Activated T-helper 17 cell treated with anti-CD3 and anti-CD28 coated beads, Interleukin-2, amount 50 U/mL, for 72 hours (primary cell): ENCODE results near the gene RBM34. TPM values are rescaled to one million over a fixed set of nuclear protein-coding genes. Genes with fewer than 3 reads are reported as not detected.
"Not testable (repeated sequence)": the region's sequence is repeated elsewhere in the genome, so short reads cannot be mapped to it uniquely, and the experiment has no call there.

Experiments
- ATAC-seq: fragments of 150-1000 bp; cut with Tn5 transposase; replicated peaks from 2 replicates; pipeline ENCODE4 v1.10.0; 2021; ENCODE audit warnings: mild to moderate bottlenecking, moderate library complexity
- H3K27ac Mint-ChIP-seq: one replicate; pipeline ENCODE4 v1.8.0; 2022; ENCODE audit warnings: mixed read lengths
- H3K27me3 Mint-ChIP-seq: one replicate; pipeline ENCODE4 v1.8.0; 2022; ENCODE audit warnings: mixed read lengths
- H3K36me3 Mint-ChIP-seq: one replicate; pipeline ENCODE4 v1.8.0; 2022; ENCODE audit warnings: low read depth, mild to moderate bottlenecking, mixed read lengths
- H3K4me1 Mint-ChIP-seq: one replicate; pipeline ENCODE4 v1.8.0; 2022; ENCODE audit warnings: mixed read lengths
- H3K4me3 Mint-ChIP-seq: one replicate; pipeline ENCODE4 v1.8.0; 2022; ENCODE audit warnings: mild to moderate bottlenecking, mixed read lengths
- H3K9me3 Mint-ChIP-seq: one replicate; pipeline ENCODE4 v1.8.0; 2022; ENCODE audit warnings: mixed read lengths
- total RNA-seq, 2 donors: library from RNA; stranded (reverse); gene quantifications; one replicate each; pipeline ENCODE4 v1.2.3, GENCODE V29; 2022

Gene RBM34
- 100 to 1,000 TPM; 114 to 122 TPM for total RNA-seq

GRCh38 chr1:235160957-235161684, at the start of gene RBM34:
TSS of gene RBM34 (minus strand) at chr1:235161250. CDS start at chr1:235161226, 24 bp downstream.
- peak; percentile 98 for ATAC-seq
- no peak within 1 kb of the TSS for H3K4me3 Mint-ChIP-seq
- H3K9me3 Mint-ChIP-seq: no peaks in the 10 kb centered on the region
- no peaks in the 10 kb centered on the region for H3K36me3 Mint-ChIP-seq
- H3K4me1 Mint-ChIP-seq: peaks cover 9% of the 10 kb centered on the region
- H3K27ac Mint-ChIP-seq: peak within 1 kb of the TSS; percentile 98
- H3K27me3 Mint-ChIP-seq: no peaks in the 10 kb centered on the region

- Mint-ChIP-seq H3K9me3 (no peaks in the 10 kb centered on the region), H3K27me3 (no peaks in the 10 kb centered on the region), H3K4me3 (peak overlapping the region; percentile 51), H3K27ac (peak overlapping the region; percentile 87), H3K36me3 (peaks cover 68% of the 10 kb centered on the region), H3K4me1 (peaks cover 18% of the 10 kb centered on the region)
- ATAC-seq: peak; percentile 86
Measured at GRCh38 chr1:235207209-235207565, 46.1 kb upstream of the RBM34 start.

GRCh38 chr1:235206533-235207208, 45.6 kb upstream of the RBM34 start:
- peaks cover 63% of the 10 kb centered on the region for H3K36me3 Mint-ChIP-seq
- peak overlapping the region; percentile 87 for H3K27ac Mint-ChIP-seq
- H3K4me3 Mint-ChIP-seq: peak overlapping the region; percentile 51
- H3K27me3 Mint-ChIP-seq: no peaks in the 10 kb centered on the region
- H3K4me1 Mint-ChIP-seq: peaks cover 18% of the 10 kb centered on the region
- ATAC-seq: peak; percentile 98
- no peaks in the 10 kb centered on the region for H3K9me3 Mint-ChIP-seq

- Mint-ChIP-seq H3K27me3 (no peaks in the 10 kb centered on the region), H3K4me3 (no peak overlapping the region), H3K9me3 (no peaks in the 10 kb centered on the region), H3K27ac (no peak overlapping the region), H3K36me3 (peaks cover 59% of the 10 kb centered on the region), H3K4me1 (peaks cover 18% of the 10 kb centered on the region)
- no peak for ATAC-seq
Measured at GRCh38 chr1:235205687-235206086, 44.6 kb upstream of the RBM34 start.

- peaks cover 24% of the 10 kb centered on the region for H3K4me1 Mint-ChIP-seq
- H3K9me3 Mint-ChIP-seq: no peaks in the 10 kb centered on the region
- peaks cover 56% of the 10 kb centered on the region for H3K36me3 Mint-ChIP-seq
- H3K27me3 Mint-ChIP-seq: no peaks in the 10 kb centered on the region
- H3K27ac Mint-ChIP-seq: no peak overlapping the region
- H3K4me3 Mint-ChIP-seq: no peak overlapping the region
- ATAC-seq: no peak
Measured at GRCh38 chr1:235203428-235203827, 42.4 kb upstream of the RBM34 start.

GRCh38 chr1:235202447-235202846, 41.4 kb upstream of the RBM34 start:
- H3K27ac Mint-ChIP-seq, H3K27me3 Mint-ChIP-seq, ATAC-seq, H3K4me3 Mint-ChIP-seq, H3K9me3 Mint-ChIP-seq: not testable (repeated sequence)
- Mint-ChIP-seq H3K4me1 (peaks cover 24% of the 10 kb centered on the region), H3K36me3 (peaks cover 65% of the 10 kb centered on the region)

GRCh38 chr1:235199441-235199840, 38.4 kb upstream of the RBM34 start:
- Mint-ChIP-seq H3K9me3 (no peaks in the 10 kb centered on the region), H3K27ac (peak overlapping the region; percentile 69), H3K27me3 (no peaks in the 10 kb centered on the region), H3K36me3 (peaks cover 68% of the 10 kb centered on the region), H3K4me1 (peaks cover 6% of the 10 kb centered on the region), H3K4me3 (no peak overlapping the region)
- no peak for ATAC-seq

- H3K4me3 Mint-ChIP-seq: no peak overlapping the region
- peaks cover 91% of the 10 kb centered on the region for H3K36me3 Mint-ChIP-seq
- ATAC-seq: no peak
- no peak overlapping the region for H3K27ac Mint-ChIP-seq
- no peaks in the 10 kb centered on the region for H3K27me3 Mint-ChIP-seq
- H3K4me1 Mint-ChIP-seq: peaks cover 6% of the 10 kb centered on the region
- no peaks in the 10 kb centered on the region for H3K9me3 Mint-ChIP-seq
Measured at GRCh38 chr1:235190431-235190830, 29.4 kb upstream of the RBM34 start.

- no peak overlapping the region for H3K27ac Mint-ChIP-seq
- H3K36me3 Mint-ChIP-seq: peaks cover 89% of the 10 kb centered on the region
- ATAC-seq: no peak
- H3K27me3 Mint-ChIP-seq: no peaks in the 10 kb centered on the region
- H3K9me3 Mint-ChIP-seq: no peaks in the 10 kb centered on the region
- peaks cover 15% of the 10 kb centered on the region for H3K4me1 Mint-ChIP-seq
- H3K4me3 Mint-ChIP-seq: no peak overlapping the region
Measured at GRCh38 chr1:235187316-235187715, 26.3 kb upstream of the RBM34 start.

- peak overlapping the region; percentile 3 for H3K4me3 Mint-ChIP-seq
- ATAC-seq: peak; percentile 84
- no peaks in the 10 kb centered on the region for H3K9me3 Mint-ChIP-seq
- peaks cover 95% of the 10 kb centered on the region for H3K36me3 Mint-ChIP-seq
- H3K27ac Mint-ChIP-seq: peak overlapping the region; percentile 46
- H3K27me3 Mint-ChIP-seq: no peaks in the 10 kb centered on the region
- peaks cover 14% of the 10 kb centered on the region for H3K4me1 Mint-ChIP-seq
Measured at GRCh38 chr1:235181561-235182245, 20.7 kb upstream of the RBM34 start.

GRCh38 chr1:235180916-235181460, 19.9 kb upstream of the RBM34 start:
- peaks cover 96% of the 10 kb centered on the region for H3K36me3 Mint-ChIP-seq
- H3K27ac Mint-ChIP-seq: peak overlapping the region; percentile 46
- peaks cover 14% of the 10 kb centered on the region for H3K4me1 Mint-ChIP-seq

GRCh38 chr1:235176486-235176885, 15.4 kb upstream of the RBM34 start:
- Mint-ChIP-seq H3K4me3 (no peak overlapping the region), H3K4me1 (no peaks in the 10 kb centered on the region), H3K9me3 (no peaks in the 10 kb centered on the region), H3K27ac (no peak overlapping the region), H3K36me3 (peaks cover 98% of the 10 kb centered on the region), H3K27me3 (no peaks in the 10 kb centered on the region)
- no peak for ATAC-seq

More at GRCh38 chr1:235180916-235181460, 19.9 kb upstream of the RBM34 start:
- Mint-ChIP-seq H3K9me3 (no peaks in the 10 kb centered on the region), H3K4me3 (peak overlapping the region; percentile 3), H3K27me3 (no peaks in the 10 kb centered on the region)
- no peak for ATAC-seq

GRCh38 chr1:235169986-235170385, 8.9 kb upstream of the RBM34 start:
- no peak for ATAC-seq
- Mint-ChIP-seq H3K27me3 (no peaks in the 10 kb centered on the region), H3K9me3 (no peaks in the 10 kb centered on the region), H3K4me1 (no peaks in the 10 kb centered on the region), H3K4me3 (no peak overlapping the region), H3K27ac (no peak overlapping the region), H3K36me3 (peaks cover 79% of the 10 kb centered on the region)

GRCh38 chr1:235168375-235168774, 7.3 kb upstream of the RBM34 start:
- Mint-ChIP-seq H3K27me3 (no peaks in the 10 kb centered on the region), H3K9me3 (no peaks in the 10 kb centered on the region), H3K4me1 (no peaks in the 10 kb centered on the region), H3K27ac (no peak overlapping the region), H3K36me3 (peaks cover 63% of the 10 kb centered on the region), H3K4me3 (no peak overlapping the region)
- ATAC-seq: no peak
